Esophagus muscularis mucosa (tissue), 4 donors: Measurements from ENCODE around the gene CYP17A1. TPM values are rescaled to one million over a fixed set of nuclear protein-coding genes. Genes with fewer than 3 reads are reported as not detected.

ENCODE experiments used
- DNase-seq: peaks from one replicate; pipeline ENCODE4 v3.0.0-alpha.2; 2017; ENCODE audit errors: extremely low spot score
- H3K27ac ChIP-seq, 4 donors: fragments of 200-600 bp; sonication (generic); replicated peaks in 1 of 4; 1 replicate in 3 of 4; 2 replicates in 1 of 4; pipeline ENCODE4 v1.5.1; 2016 to 2019; ENCODE audit warnings: mild to moderate bottlenecking in 1 of 4
- H3K27me3 ChIP-seq, 4 donors: fragments of 200-600 bp; sonication (generic); one replicate each; pipeline versions ENCODE4 v1.5.1 to v1.6.0; 2016 to 2019
- H3K36me3 ChIP-seq, 4 donors: fragments of 200-600 bp; sonication (generic); one replicate each; pipeline ENCODE4 v1.5.1; 2016 to 2019
- H3K4me1 ChIP-seq, 4 donors: fragments of 200-600 bp; sonication (generic); one replicate each; pipeline ENCODE4 v1.5.1; 2016 to 2019
- H3K4me3 ChIP-seq, 4 donors: fragments of 200-600 bp; sonication (generic); 1 replicate in 2 of 4; 2 replicates in 2 of 4; pipeline ENCODE4 v1.5.1; 2016 to 2019; ENCODE audit warnings: mild to moderate bottlenecking in 4 of 4, moderate library complexity in 1 of 4
- H3K9me3 ChIP-seq, 4 donors: fragments of 200-600 bp; sonication (generic); 1 replicate in 3 of 4; 2 replicates in 1 of 4; pipeline ENCODE4 v1.5.1; 2016 to 2019
- CTCF ChIP-seq, 3 experiments: fragments of 200-600 bp in 2 of 3; fragments of 450-650 bp in 1 of 3; sonication (generic) in 2 of 3; IDR thresholded peaks; one replicate each; pipeline ENCODE4 v1.5.1; 2017 to 2019; ENCODE audit warnings: antibody characterized with exemption in 3 of 3, mild to moderate bottlenecking in 2 of 3, moderate library complexity in 1 of 3
- EP300 ChIP-seq: sonication (generic); formaldehyde crosslinking; IDR thresholded peaks from one replicate; pipeline ENCODE4 v1.6.1; 2017; ENCODE audit warnings: antibody characterized with exemption
- POLR2A ChIP-seq: fragments of 450-650 bp; IDR thresholded peaks from one replicate; pipeline ENCODE4 v1.6.1; 2017; ENCODE audit warnings: antibody characterized with exemption, moderate library complexity, mild to moderate bottlenecking, low read depth
- POLR2AphosphoS5 ChIP-seq, 2 donors: sonication (generic); formaldehyde crosslinking; IDR thresholded peaks; one replicate each; pipeline ENCODE4 v1.6.1; 2017; ENCODE audit warnings: antibody characterized with exemption in 2 of 2
- WGBS: methylation state at CpG from one replicate; pipeline ENCODE4 v1.1.5; 2018; 5-methylcytosine and 5-hydroxymethylcytosine counted together
- intact Hi-C: fragments of 100-400 bp; cut with DNase I; formaldehyde crosslinking; loops from one replicate; pipeline ENCODE4 v1.15.1; 2023
- small RNA-seq, 3 donors: library from RNA; depleted of rRNA; stranded (forward); fragments of <200 nt; gene quantifications; one replicate each; pipeline ENCODE3, GENCODE V24; 2016
- total RNA-seq, 4 donors: library from RNA; depleted of rRNA; stranded (reverse); fragments of >200 nt; gene quantifications; one replicate each; pipeline versions ENCODE4 v1.1.0 to v1.2.1, GENCODE V29; 2016

CYP17A1 gene
- total RNA-seq, 4 donors from 2014 or later = not detected

DNA sequence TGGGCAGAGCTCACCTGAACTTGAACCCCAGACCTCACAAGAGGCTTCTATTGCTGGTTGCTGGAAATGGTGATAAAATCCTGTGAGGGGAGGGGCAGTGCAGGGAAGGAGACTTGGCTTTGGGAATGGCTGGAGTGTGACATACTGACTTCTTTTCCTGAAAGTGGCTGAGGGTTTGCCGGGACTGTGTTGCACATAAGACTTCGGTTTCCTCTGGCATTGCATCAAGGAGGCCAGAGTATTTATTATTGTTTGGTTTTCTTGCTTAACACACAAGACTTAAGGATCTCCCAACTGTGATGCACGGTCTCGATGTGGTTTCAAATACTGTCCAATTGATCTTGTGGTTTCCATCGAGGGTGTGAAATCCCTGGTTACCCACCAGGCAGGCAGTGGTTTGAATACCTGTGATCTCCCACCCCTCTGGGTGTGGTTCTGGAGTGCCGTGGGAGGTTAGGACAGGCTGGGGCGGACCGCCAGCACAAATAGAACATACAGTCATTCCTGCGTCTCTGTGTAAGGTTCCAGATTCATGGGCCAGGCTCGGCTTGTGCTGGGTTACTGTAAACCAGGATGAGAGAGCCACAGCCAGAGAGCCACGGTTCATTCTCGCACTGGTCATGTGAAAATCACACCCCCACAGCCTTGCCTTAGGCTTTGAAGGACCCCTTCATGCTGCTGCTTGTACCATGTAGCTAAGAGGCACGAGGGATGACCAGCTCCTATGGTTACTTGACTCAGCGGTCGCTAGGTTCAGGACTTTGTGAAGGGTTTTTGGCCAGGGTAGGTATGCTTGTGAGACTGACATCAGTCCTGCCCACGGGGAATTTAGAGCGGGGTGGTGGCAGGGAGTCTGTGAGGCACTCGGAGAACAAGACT lies 54.3 kb downstream of the CYP17A1 start:
- no peaks in the 10 kb centered on the region for H3K36me3 ChIP-seq
- WGBS = 19% methylated on average over 16 of the region's 18 CpGs
- peak overlapping the region; percentile 89 to 94 (median 92) for H3K27ac ChIP-seq
- peak overlapping the region; percentile 13 to 30 (median 16) for H3K4me3 ChIP-seq
- peak; percentile 95 for DNase-seq
- H3K4me1 ChIP-seq = peaks cover 89 to 100% (median 97%) of the 10 kb centered on the region in 4 donors
- no peaks in the 10 kb centered on the region for H3K9me3 ChIP-seq
- TF ChIP-seq EP300 (peak; percentile 97), POLR2A (no peak), POLR2AphosphoS5 (IDR thresholded peaks at IDR 0.05) (peak in 1 of 2 donors; percentile 63)
- H3K27me3 ChIP-seq = no peaks in the 10 kb centered on the region
- intact Hi-C loops = no loop called here

DNA sequence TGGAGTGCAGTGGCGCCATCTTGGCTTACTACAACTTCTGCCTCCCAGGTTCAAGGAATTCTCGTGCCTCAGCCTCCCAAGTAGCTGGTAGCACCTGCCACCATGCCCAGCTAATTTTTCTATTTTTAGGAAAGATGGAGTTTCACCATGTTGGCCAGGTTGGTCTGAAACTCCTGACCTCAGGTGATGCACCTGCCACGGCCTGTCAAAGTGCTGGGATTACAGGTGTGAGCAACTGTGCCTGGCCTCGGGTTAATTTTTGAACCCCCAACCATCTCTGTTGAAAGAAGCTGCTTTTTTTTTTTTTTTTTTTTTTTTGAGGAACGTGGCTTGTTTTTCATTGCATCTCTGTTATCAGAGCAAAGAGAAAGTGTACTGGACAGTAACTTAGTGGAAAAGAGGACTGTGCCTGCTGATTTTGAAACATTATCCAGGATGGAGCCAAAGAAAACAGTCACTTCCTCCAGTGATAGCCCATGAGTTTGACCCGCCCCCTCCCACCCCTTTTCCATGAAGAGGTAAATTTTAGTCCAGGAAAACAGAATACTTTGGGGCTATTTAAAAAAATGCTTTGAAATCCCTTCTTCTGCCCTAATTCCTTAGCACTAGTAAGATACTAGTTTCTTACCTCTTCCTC lies 55.2 kb downstream of the CYP17A1 start:
- DNase-seq = no peak
- peaks cover 95 to 100% (median 99%) of the 10 kb centered on the region in 4 donors for H3K4me1 ChIP-seq

GRCh38 chr10:102781090-102781920 lies 55.9 kb downstream of the CYP17A1 start:
- H3K27me3 ChIP-seq = no peaks in the 10 kb centered on the region
- peaks cover 90 to 100% (median 99%) of the 10 kb centered on the region in 4 donors for H3K4me1 ChIP-seq
- peak overlapping the region in 1 of 4 donors; percentile 1 for H3K4me3 ChIP-seq
- WGBS = 38% methylated on average over 8 of the region's 8 CpGs
- peak overlapping the region; percentile 89 to 94 (median 92) for H3K27ac ChIP-seq
- no peak for DNase-seq
- intact Hi-C loops = no loop called here
- TF ChIP-seq POLR2A (no peak), POLR2AphosphoS5 (IDR thresholded peaks at IDR 0.05) (no peak), EP300 (no peak), CTCF (IDR thresholded peaks at IDR 0.05) (no peak)
- no peaks in the 10 kb centered on the region for H3K36me3 ChIP-seq
- H3K9me3 ChIP-seq = no peaks in the 10 kb centered on the region

More for the DNA sequence above, 55.2 kb downstream of the CYP17A1 start:
- Histone ChIP-seq H3K9me3 (no peaks in the 10 kb centered on the region), H3K27me3 (no peaks in the 10 kb centered on the region), H3K4me3 (peak overlapping the region in 3 of 4 donors; percentile 13 to 30 (median 13)), H3K36me3 (no peaks in the 10 kb centered on the region), H3K27ac (peak overlapping the region; percentile 89 to 94 (median 92))
- 63% methylated on average over 6 of the region's 6 CpGs for WGBS
- intact Hi-C loops = no loop called here
- TF ChIP-seq CTCF (IDR thresholded peaks at IDR 0.05) (no peak), POLR2A (peak; percentile 21)

Small RNA genes lying within 50 kb of the gene (small RNA-seq; reads per million reads assigned to genes)
- gene AS3MT (0 reads per million in 3 donors), gene RF00026 (0 reads per million in 3 donors), gene RNU6-1231P (0 reads per million in 3 donors)

Other genes starting within 250 kb of the CYP17A1 start
- gene TRIM8, start 192.9 kb downstream of the CYP17A1 start, total RNA-seq = 100 to 1,000 TPM; 103 to 170 (median 159) TPM
- gene ARL3, start 123.0 kb downstream of the CYP17A1 start, total RNA-seq = 1 to 10 TPM; 7.9 to 9.8 (median 8.4) TPM
- gene SFXN2, start 122.8 kb downstream of the CYP17A1 start, total RNA-seq = 1 to 10 TPM; 1.2 to 4.0 (median 2.9) TPM
- gene WBP1L, start 93.5 kb downstream of the CYP17A1 start, total RNA-seq = 100 to 1,000 TPM in 2 of 4 donors, 10 to 100 TPM in 2; 88.5 to 147 (median 112) TPM
- gene BORCS7, start 16.8 kb upstream of the CYP17A1 start, total RNA-seq = 10 to 100 TPM; 23.1 to 57.3 (median 36.1) TPM
- gene AS3MT, start 32.1 kb upstream of the CYP17A1 start, total RNA-seq = 1 to 10 TPM; 5.1 to 9.3 (median 6.8) TPM
- 1 to 10 TPM; 4.0 to 9.3 (median 5.4) TPM for gene CNNM2, start 80.9 kb upstream of the CYP17A1 start, total RNA-seq